K562 (cell line): ENCODE measurements around the gene ARHGEF33. TPM values are rescaled to one million over a fixed set of nuclear protein-coding genes. Genes with fewer than 3 reads are reported as not detected.

Source experiments
- ATAC-seq: fragments of 200-7000 bp; cut with Tn5 transposase; 3 replicates; pipeline ENCODE4 v1.9.1; 2020; ENCODE audit warnings: moderate library complexity
- BruUV-seq: library from RNA; stranded (reverse); fragments of 400-500 nt; replicated peaks from 2 replicates; lab custom pipeline; 2021; lab: Mats Ljungman, UMichigan
- CTCF ChIA-PET: fragments of 300-600 bp; formaldehyde crosslinking; extraction: SDS; loops from one replicate; lab custom pipeline; 2021; ENCODE audit warnings: low intra/inter-chr PET ratio; lab: Yijun Ruan, JAX
- POLR2A ChIA-PET: fragments of 300-600, 350-650 bp; sonication (Branson Sonifier 250); formaldehyde crosslinking; extraction: SDS; loops from one replicate; lab custom pipeline; 2021; ENCODE audit warnings: antibody characterized with exemption, inconsistent platforms; lab: Yijun Ruan, JAX
- DNase-seq, 4 experiments: peaks; one replicate each; pipeline versions ENCODE4 v3.0.0 to v3.0.0-alpha.2; 2011 to 2018; ENCODE audit warnings: low spot score in 3 of 4, mixed read lengths in 3 of 4; ENCODE audit errors: extremely low read depth in 1 of 4
- FAIRE-seq: peaks from 2 replicates; lab custom pipeline; 2011; peaks lifted over from hg19 to GRCh38; lab: Jason Lieb, UNC
- H2AFZ ChIP-seq: 2 replicates; pipeline ENCODE4 v1.6.0; 2011; ENCODE audit warnings: low read depth, low read length, control low read depth, inconsistent platforms
- H3K27ac ChIP-seq: fragments of 200-600 bp; 3 replicates; pipeline ENCODE4 v1.8.0; 2011; ENCODE audit warnings: low read depth, mild to moderate bottlenecking, control low read depth, inconsistent platforms, low read length, moderate library complexity, mixed read lengths; ENCODE audit errors: extremely low read depth
- H3K27me3 ChIP-seq, 2 experiments: fragments of 300-600 bp in 1 of 2; 2 replicates in 1 of 2; 3 replicates in 1 of 2; pipeline versions ENCODE4 v1.6.0 to v1.8.0; 2011; ENCODE audit warnings: inconsistent platforms in 2 of 2, low read length in 2 of 2, mild to moderate bottlenecking in 1 of 2, mixed read lengths in 1 of 2, moderate library complexity in 1 of 2; ENCODE audit not compliant: control insufficient read depth in 2 of 2, insufficient read depth in 2 of 2
- H3K36me3 ChIP-seq: fragments of 300-600 bp; 3 replicates; pipeline ENCODE4 v1.8.0; 2011; ENCODE audit warnings: mild to moderate bottlenecking, low read length, inconsistent platforms; ENCODE audit not compliant: control insufficient read depth, insufficient read depth
- H3K4me1 ChIP-seq, 2 experiments: fragments of 200-600 bp in 1 of 2; replicated peaks in 1 of 2; 2 replicates in 1 of 2; 3 replicates in 1 of 2; pipeline versions ENCODE4 v1.5.1 to v1.8.0; 2011; ENCODE audit warnings: inconsistent platforms in 2 of 2, low read length in 2 of 2, mild to moderate bottlenecking in 1 of 2, mixed read lengths in 1 of 2, moderate library complexity in 1 of 2; ENCODE audit not compliant: control insufficient read depth in 2 of 2, insufficient read depth in 2 of 2
- H3K4me2 ChIP-seq: 2 replicates; pipeline ENCODE4 v1.6.1; 2011; ENCODE audit warnings: low read length, control low read depth, inconsistent platforms, mixed read lengths; ENCODE audit not compliant: insufficient read depth
- H3K4me3 ChIP-seq: fragments of 200-600 bp; sonication (generic), shearing (Covaris generic); 2 replicates; pipeline ENCODE4 v1.5.1; 2016; ENCODE audit warnings: control low read depth, inconsistent platforms
- H3K79me2 ChIP-seq: fragments of 200-600 bp; 3 replicates; pipeline ENCODE4 v1.8.0; 2011; ENCODE audit warnings: low read length, inconsistent platforms; ENCODE audit not compliant: control insufficient read depth, insufficient read depth
- H3K9ac ChIP-seq, 2 experiments: 2 replicates each; pipeline versions ENCODE4 v1.6.0 to v1.6.1; 2011; ENCODE audit warnings: low read depth in 2 of 2, low read length in 2 of 2, control low read depth in 1 of 2, inconsistent platforms in 1 of 2, mild to moderate bottlenecking in 1 of 2, mixed read lengths in 1 of 2; ENCODE audit not compliant: insufficient read depth in 1 of 2
- H3K9me1 ChIP-seq: one replicate; pipeline ENCODE4 v1.6.0; 2011; ENCODE audit warnings: inconsistent platforms, mild to moderate bottlenecking, low read length, moderate library complexity; ENCODE audit not compliant: control insufficient read depth, insufficient read depth
- H3K9me3 ChIP-seq: replicated peaks from 2 replicates; pipeline ENCODE4 v1.5.1; 2011; ENCODE audit warnings: low read depth, low read length, inconsistent platforms; ENCODE audit not compliant: control insufficient read depth, insufficient read depth
- H4K20me1 ChIP-seq: replicated peaks from 2 replicates; pipeline ENCODE4 v1.6.1; 2011; ENCODE audit warnings: low read length, inconsistent platforms, mixed read lengths; ENCODE audit not compliant: control insufficient read depth, insufficient read depth
- ADNP ChIP-seq: fragments of 200-800 bp; sonication (Bioruptor generic); IDR thresholded peaks from 2 replicates; pipeline ENCODE4 v1.6.1; 2016; ENCODE audit warnings: missing genetic modification characterization, missing compliant biosample characterization
- IFI16 ChIP-seq: fragments of 250-450 bp; sonication (Bioruptor Pico); IDR thresholded peaks from 2 replicates; pipeline ENCODE4 v2.1.2; 2022; ENCODE audit warnings: mild to moderate bottlenecking, inconsistent platforms
- ZNF696 ChIP-seq: fragments of 250-450 bp; sonication (Bioruptor Pico); conservative IDR thresholded peaks from 2 replicates; pipeline ENCODE4 v1.4.0; 2020; ENCODE audit warnings: mild to moderate bottlenecking, moderate library complexity
- ZNF778 ChIP-seq: fragments of 450-650 bp; formaldehyde crosslinking; IDR thresholded peaks from 2 replicates; pipeline ENCODE4 v1.4.0; 2020; ENCODE audit warnings: mild to moderate bottlenecking, moderate library complexity
- WGBS: fragments of 100-300 bp; shearing (Covaris generic); methylation state at CpG from one replicate; pipeline ENCODE4 v1.1.6; 2016; ENCODE audit warnings: low coverage, mixed read lengths; ENCODE audit not compliant: insufficient coverage; ENCODE audit errors: missing lambda C conversion rate; 5-methylcytosine and 5-hydroxymethylcytosine counted together
- in situ Hi-C: fragments of 300-500 bp; cut with MboI; formaldehyde crosslinking; loops from 4 replicates; pipeline ENCODE4 v1.15.0; 2018; ENCODE audit warnings: inconsistent platforms, mixed read lengths
- intact Hi-C: fragments of 100-400 bp; cut with micrococcal nuclease; formaldehyde crosslinking; loops from 2 replicates; pipeline ENCODE4 v1.14.2; 2022
- polyA plus RNA-seq, 8 experiments: library from polyadenylated mRNA; depleted of rRNA in 4 of 8; stranded (reverse) in 5 of 8; unstranded in 3 of 8; fragments of >200 nt; fragmentation: Nextera tagmentation in 2 of 8; fragmentation: Illumina TruSeq in 1 of 8; extraction: Ambion mirVana in 2 of 8; extraction: Trizol in 1 of 8; gene quantifications; 2 replicates each; pipeline versions ENCODE4 v1.2.1 to v1.2.3, GENCODE V29; 2011 to 2014; ENCODE audit warnings: inconsistent platforms in 1 of 8, missing spikeins in 1 of 8
- total RNA-seq, 7 experiments: library from RNA; depleted of rRNA in 6 of 7; stranded (reverse); fragments of >200 nt in 6 of 7; fragmentation: Illumina TruSeq in 2 of 7; extraction: Trizol in 2 of 7; gene quantifications; 2 replicates each; pipeline versions ENCODE4 v1.2.1 to v1.2.3, GENCODE V29; 2011 to 2021; ENCODE audit warnings: low replicate concordance in 1 of 7
- TF ChIP-seq, protein P1 (sequence below): fragments of 450-650 bp; conservative IDR thresholded peaks from 2 replicates; pipeline ENCODE4 v1.6.1; 2016; ENCODE audit warnings: missing genetic modification characterization, low read depth, mild to moderate bottlenecking, missing compliant biosample characterization, moderate library complexity
- TF ChIP-seq, protein P2 (sequence below), 2 experiments: fragments of 450-650 bp in 1 of 2; sonication (generic) in 1 of 2; formaldehyde crosslinking in 1 of 2; IDR thresholded peaks; 2 replicates each; pipeline versions ENCODE4 v1.7.1 to v1.9.0; 2016 to 2022; ENCODE audit warnings: inconsistent platforms in 1 of 2, mild to moderate bottlenecking in 1 of 2, missing genetic modification reagents in 1 of 2
- TF ChIP-seq, protein P3 (sequence below), 2 experiments: fragments of 150-350 bp in 1 of 2; IDR thresholded peaks; 2 replicates each; pipeline ENCODE4 v1.6.1; 2012 to 2016; ENCODE audit warnings: low read depth in 2 of 2, low read length in 2 of 2, mild to moderate bottlenecking in 1 of 2, moderate library complexity in 1 of 2

Gene ARHGEF33
- total and polyA plus RNA-seq, 9 of the 15 experiments (the other 6 are each of a cell fraction or from before 2014, with no cell fraction given) = 0.01 to 0.08 (median 0.03) TPM; not detected in 5

DNA sequence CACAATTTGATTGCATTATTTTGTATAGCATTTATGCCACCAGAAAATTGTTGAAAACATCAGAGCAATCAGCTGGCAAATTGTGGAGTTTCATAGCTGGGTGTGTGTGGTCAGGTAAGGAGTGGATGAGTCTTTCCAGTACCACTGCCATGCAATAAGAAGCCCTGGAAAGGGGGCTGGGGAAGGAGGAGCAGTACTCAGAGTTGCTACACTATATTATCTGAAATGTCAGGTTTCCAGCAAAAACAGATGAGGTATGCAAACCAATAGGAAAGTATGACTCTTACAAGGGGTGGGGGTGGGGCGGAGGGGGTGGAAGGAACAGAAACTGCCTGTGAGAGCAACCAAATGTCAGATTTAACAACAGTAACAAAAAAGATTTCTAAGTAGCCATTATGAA is 119.0 kb downstream of the ARHGEF33 start:
- intact Hi-C loops = no loop called here
- ChIA-PET CTCF (no interaction called here), POLR2A (no interaction called here)
- no peaks in the 10 kb centered on the region for H3K79me2 ChIP-seq
- in situ Hi-C loops = no loop called here
- 100% methylated on average over 1 of the region's 1 CpG for WGBS
- H3K9me3 ChIP-seq = no peaks in the 10 kb centered on the region
- H3K9me1 ChIP-seq = no peaks in the 10 kb centered on the region
- no peaks in the 10 kb centered on the region for H3K4me1 ChIP-seq
- ATAC-seq (no peak), DNase-seq (peak in 1 of 4 experiments; percentile 2), FAIRE-seq (no peak)
- BruUV-seq = no TSS peak
- H2AFZ ChIP-seq = no peak overlapping the region
- no peak overlapping the region for H3K4me3 ChIP-seq
- no peak overlapping the region for H3K27ac ChIP-seq
- no peak overlapping the region for H3K9ac ChIP-seq
- no peak overlapping the region for H3K4me2 ChIP-seq
- no peaks in the 10 kb centered on the region for H3K27me3 ChIP-seq
- H3K36me3 ChIP-seq = peaks cover 58% of the 10 kb centered on the region
- H4K20me1 ChIP-seq = no peaks in the 10 kb centered on the region
- TF ChIP-seq IFI16 (CRISPR knock-in tag) = no peak
- TF ChIP-seq, protein P1, sequence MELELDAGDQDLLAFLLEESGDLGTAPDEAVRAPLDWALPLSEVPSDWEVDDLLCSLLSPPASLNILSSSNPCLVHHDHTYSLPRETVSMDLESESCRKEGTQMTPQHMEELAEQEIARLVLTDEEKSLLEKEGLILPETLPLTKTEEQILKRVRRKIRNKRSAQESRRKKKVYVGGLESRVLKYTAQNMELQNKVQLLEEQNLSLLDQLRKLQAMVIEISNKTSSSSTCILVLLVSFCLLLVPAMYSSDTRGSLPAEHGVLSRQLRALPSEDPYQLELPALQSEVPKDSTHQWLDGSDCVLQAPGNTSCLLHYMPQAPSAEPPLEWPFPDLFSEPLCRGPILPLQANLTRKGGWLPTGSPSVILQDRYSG (tag) = no peak
- TF ChIP-seq ZNF696 = no peak
- TF ChIP-seq, protein P2, sequence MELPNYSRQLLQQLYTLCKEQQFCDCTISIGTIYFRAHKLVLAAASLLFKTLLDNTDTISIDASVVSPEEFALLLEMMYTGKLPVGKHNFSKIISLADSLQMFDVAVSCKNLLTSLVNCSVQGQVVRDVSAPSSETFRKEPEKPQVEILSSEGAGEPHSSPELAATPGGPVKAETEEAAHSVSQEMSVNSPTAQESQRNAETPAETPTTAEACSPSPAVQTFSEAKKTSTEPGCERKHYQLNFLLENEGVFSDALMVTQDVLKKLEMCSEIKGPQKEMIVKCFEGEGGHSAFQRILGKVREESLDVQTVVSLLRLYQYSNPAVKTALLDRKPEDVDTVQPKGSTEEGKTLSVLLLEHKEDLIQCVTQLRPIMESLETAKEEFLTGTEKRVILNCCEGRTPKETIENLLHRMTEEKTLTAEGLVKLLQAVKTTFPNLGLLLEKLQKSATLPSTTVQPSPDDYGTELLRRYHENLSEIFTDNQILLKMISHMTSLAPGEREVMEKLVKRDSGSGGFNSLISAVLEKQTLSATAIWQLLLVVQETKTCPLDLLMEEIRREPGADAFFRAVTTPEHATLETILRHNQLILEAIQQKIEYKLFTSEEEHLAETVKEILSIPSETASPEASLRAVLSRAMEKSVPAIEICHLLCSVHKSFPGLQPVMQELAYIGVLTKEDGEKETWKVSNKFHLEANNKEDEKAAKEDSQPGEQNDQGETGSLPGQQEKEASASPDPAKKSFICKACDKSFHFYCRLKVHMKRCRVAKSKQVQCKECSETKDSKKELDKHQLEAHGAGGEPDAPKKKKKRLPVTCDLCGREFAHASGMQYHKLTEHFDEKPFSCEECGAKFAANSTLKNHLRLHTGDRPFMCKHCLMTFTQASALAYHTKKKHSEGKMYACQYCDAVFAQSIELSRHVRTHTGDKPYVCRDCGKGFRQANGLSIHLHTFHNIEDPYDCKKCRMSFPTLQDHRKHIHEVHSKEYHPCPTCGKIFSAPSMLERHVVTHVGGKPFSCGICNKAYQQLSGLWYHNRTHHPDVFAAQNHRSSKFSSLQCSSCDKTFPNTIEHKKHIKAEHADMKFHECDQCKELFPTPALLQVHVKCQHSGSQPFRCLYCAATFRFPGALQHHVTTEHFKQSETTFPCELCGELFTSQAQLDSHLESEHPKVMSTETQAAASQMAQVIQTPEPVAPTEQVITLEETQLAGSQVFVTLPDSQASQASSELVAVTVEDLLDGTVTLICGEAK (IDR thresholded peaks at IDR 0.05) = no peak
- TF ChIP-seq, protein P2 (CRISPR knock-in tag; IDR thresholded peaks at IDR 0.05) = no peak
- TF ChIP-seq ADNP (tag) = no peak
- TF ChIP-seq ZNF778 (CRISPR knock-in tag) = no peak
- TF ChIP-seq, protein P3, sequence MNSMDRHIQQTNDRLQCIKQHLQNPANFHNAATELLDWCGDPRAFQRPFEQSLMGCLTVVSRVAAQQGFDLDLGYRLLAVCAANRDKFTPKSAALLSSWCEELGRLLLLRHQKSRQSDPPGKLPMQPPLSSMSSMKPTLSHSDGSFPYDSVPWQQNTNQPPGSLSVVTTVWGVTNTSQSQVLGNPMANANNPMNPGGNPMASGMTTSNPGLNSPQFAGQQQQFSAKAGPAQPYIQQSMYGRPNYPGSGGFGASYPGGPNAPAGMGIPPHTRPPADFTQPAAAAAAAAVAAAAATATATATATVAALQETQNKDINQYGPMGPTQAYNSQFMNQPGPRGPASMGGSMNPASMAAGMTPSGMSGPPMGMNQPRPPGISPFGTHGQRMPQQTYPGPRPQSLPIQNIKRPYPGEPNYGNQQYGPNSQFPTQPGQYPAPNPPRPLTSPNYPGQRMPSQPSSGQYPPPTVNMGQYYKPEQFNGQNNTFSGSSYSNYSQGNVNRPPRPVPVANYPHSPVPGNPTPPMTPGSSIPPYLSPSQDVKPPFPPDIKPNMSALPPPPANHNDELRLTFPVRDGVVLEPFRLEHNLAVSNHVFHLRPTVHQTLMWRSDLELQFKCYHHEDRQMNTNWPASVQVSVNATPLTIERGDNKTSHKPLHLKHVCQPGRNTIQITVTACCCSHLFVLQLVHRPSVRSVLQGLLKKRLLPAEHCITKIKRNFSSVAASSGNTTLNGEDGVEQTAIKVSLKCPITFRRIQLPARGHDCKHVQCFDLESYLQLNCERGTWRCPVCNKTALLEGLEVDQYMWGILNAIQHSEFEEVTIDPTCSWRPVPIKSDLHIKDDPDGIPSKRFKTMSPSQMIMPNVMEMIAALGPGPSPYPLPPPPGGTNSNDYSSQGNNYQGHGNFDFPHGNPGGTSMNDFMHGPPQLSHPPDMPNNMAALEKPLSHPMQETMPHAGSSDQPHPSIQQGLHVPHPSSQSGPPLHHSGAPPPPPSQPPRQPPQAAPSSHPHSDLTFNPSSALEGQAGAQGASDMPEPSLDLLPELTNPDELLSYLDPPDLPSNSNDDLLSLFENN (IDR thresholded peaks at IDR 0.05; ENCODE audit: low read depth in 2 of 2, low read length in 2 of 2) = no peak
